Dermis blood vessel endothelial cell (primary cell): ENCODE data around the gene MRTFA. TPM values are rescaled to one million over a fixed set of nuclear protein-coding genes. Genes with fewer than 3 reads are reported as not detected.
A peak's percentile ranks its signal among the peaks of the same experiment; 100 is the strongest.
"Not testable (repeated sequence)": the region's sequence is repeated elsewhere in the genome, so short reads cannot be mapped to it uniquely, and the experiment has no call there.

Source experiments
- DNase-seq: peaks from one replicate; pipeline ENCODE4 v3.0.0; 2010
- total RNA-seq: library from RNA; depleted of rRNA; stranded (reverse); fragments of >200 nt; gene quantifications from 2 replicates; pipeline ENCODE4 v1.2.3, GENCODE V29; 2014

Gene MRTFA
- total RNA-seq, 1 donor from 2014 or later: 41.4 TPM

DNA sequence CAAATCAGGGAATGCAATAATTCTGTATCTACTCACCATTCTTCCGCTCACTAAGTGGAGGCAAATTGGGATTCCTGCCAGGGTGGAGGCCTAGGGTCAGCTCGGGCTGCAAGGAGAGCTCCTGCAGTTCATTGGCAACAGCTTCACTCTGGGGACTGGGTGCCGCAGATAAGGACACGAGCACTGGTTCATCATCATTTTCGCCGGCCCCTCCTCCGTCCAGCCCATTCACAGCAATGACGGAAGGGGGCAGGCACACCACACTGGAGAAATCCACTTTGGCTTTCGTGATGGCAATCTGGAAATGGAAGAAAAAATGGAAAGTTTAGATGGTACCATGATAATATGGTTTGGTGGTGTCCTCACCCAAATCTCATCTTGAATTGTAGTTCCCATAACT lies 84.4 kb downstream of the MRTFA start:
- DNase-seq: no peak

DNA sequence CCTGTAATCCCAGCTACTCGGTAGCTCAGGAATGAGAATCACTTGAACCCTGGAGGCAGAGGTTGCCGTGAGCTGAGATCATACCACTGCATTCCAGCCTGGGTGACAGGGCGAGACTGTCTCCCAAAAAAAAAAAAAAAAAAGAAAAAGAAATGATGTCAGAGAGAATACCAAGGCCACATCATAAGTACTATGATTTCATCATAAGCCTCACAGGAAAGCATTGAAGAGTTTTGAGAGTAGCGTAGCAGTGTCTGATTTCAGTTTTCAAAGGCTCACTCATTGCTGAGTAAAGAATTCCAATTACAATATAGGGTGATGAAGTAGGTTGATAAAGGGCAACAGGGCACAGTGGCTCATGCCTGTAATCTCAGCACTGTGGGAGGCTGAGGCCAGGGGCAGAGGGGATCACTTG lies 88.8 kb downstream of the MRTFA start:
- no peak for DNase-seq

DNA sequence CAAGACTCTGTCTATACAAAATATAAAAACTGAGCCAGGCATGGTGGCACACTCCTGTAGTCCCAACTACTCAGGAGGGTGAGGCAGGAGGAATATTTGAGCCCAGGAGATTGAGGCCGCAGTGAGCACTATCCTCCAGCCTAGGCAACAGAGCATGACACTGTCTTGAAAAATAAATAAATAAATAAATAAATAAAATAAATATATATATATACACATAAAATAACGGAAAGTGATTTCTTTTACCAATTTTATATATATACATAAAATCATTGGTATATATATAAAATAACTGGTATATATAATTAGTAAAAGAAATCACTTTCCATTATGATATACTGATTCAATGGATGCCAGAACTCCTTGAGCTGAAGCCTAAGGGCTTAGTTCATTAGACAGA lies 91.8 kb downstream of the MRTFA start:
- DNase-seq: no peak

DNA sequence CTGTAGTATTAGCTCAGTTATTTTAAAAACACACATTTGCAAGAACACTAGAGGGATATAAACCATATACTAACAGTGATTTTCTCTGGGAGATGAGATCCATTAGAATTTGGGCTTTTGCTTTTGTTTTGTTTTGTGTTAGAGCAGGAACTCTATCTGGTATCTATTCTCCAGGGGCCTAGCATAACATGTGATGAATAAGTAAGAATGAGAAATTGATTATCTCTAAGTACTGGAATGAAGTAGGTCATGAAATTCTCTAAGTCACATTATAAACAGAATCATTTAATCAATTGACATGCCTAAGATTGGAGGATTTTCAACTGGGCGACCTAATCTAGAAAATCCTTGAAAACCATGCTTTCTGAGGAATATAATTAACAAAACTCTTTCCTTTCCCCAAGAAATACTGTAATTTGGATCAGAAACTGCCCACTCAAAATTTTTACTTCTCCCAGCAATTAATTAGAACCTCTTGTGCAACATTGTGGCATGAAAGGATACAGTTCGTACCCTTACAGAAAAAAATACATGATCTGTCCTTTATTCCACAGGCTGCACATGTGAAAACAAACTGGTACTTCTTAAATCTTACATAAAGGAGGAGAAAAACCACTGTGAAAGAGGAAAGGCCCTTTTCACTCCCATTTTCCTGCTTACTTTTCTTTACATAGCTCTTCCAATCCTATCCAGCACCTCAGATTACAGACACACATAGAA lies 93.5 kb downstream of the MRTFA start:
- no peak for DNase-seq

DNA sequence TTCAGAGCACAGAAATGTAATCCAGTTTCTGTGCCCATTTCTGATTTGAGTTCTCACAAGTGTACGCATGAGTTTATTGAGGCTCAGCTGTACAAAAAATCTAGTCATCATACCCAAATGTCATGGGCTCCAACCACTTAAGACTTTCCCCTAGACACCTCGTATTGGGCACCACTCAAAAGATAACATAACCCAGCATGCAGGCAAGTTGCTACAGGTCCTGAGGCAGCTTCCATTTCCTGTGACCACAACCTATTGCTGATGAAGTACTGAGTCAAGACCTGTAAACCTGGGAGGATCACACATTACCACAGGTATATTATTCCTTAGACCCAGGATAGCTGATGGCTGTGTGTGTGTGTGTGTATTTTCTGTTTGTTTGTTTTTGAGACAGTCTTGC lies 95.2 kb downstream of the MRTFA start:
- no peak for DNase-seq

DNA sequence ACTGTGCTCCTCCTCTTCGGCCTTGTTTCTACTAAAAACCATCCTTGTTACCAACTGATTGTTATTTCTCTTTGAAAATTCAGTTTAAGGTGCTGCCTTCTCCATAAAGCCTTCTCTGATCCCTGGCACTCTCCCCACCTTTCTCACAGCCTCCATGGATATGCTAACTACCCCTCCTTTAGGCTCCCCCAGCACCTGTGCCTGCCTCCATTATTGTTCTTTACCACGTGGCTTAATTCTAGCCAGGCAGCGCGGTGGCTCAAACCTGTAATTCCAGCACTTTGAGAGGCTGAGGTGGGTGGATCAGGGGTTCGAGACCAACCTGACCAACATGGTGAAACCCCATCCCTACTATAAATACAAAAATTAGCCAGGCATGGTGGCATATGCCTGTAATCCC lies 96.3 kb downstream of the MRTFA start:
- no peak for DNase-seq

DNA sequence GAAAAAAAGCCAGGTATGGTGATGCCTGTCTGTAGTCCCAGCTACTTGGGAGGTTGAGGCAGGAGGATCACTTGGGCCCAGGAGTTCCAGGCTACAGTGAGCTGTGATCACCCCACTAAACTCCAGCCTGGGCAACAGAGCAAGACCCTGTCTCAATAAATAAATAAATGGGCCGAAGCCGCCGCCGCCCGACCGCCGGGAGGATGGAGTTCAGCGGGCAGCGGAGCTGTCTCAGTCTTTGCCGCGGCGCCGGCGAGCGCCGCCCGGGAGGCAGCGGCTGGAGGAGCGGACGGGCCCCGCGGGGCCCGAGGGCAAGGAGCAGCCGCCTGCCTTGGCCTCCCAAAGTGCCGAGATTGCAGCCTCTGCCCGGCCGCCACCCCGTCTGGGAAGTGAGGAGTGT lies 100.4 kb downstream of the MRTFA start:
- not testable (repeated sequence) for DNase-seq

DNA sequence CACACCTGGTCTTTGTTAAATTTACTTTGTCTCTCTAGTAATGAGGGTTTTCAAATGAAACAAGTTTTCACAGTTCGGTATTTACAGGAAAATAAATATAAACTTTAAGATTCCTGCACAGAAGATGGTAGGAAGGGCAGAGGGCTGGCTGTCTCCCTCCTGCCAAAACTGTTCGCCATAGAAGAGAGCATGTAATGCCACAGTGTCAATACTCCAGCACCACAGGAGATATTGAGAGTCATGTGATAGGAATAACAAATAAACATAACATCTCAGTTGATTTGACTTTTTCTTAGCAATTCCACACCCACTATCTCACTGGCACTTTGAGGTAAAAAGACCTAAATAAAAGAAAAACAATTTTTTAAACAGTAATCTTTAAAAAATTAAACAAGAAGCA lies 100.9 kb downstream of the MRTFA start:
- DNase-seq: no peak

DNA sequence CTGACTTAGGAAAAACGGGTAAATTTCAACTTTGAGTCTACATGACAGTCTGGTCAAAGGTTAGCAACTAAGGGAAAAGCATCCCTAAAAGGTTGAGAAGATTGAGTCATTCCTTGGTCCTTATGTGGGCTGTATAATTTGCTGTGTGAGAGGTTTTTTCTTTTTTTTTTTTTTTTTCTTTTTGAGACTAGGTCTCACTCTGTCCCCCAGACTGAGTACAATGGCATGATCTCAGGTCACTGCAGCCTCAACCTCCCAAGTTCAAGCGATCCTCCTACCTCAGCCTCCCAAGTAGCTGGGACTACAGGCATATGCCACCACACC lies 101.4 kb downstream of the MRTFA start:
- no peak for DNase-seq

DNA sequence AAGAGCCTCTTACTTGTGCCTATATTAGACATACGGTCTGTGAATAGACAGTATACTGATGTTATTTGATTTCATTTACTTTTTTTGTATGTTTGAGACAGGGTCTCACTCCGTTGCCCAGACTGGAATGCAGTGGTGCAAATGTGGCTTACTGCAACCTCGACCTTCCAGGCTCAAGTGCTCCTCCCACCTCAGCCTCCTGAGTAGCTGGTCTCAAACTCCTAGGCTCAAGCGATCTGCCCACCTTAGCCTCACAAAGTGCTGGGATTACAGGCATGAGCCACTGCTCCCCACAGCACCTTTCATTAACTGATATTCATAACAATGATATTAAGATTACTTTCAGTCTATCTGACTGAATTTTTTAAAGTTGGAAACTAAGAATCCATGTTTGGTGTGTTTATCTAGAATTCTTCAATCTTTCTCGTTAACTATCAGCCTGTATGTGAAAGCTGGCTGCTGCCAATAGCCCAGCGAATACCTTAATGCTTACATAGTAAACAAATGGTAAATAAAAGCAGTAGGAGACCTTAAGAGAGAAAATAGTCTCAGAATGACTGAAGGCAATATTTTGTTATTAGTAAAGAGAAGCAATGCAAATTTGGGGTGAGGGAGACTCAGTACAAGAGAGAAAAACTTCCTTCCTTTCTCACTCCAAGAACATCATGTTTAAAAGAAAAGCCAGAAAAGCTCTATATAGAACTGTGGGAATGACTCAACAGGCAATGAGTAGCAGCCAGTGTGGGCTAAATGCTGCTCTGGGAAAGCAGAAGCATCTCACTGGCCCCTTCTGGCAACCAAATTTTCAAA lies 101.9 kb downstream of the MRTFA start:
- peak; percentile 33 for DNase-seq

DNA sequence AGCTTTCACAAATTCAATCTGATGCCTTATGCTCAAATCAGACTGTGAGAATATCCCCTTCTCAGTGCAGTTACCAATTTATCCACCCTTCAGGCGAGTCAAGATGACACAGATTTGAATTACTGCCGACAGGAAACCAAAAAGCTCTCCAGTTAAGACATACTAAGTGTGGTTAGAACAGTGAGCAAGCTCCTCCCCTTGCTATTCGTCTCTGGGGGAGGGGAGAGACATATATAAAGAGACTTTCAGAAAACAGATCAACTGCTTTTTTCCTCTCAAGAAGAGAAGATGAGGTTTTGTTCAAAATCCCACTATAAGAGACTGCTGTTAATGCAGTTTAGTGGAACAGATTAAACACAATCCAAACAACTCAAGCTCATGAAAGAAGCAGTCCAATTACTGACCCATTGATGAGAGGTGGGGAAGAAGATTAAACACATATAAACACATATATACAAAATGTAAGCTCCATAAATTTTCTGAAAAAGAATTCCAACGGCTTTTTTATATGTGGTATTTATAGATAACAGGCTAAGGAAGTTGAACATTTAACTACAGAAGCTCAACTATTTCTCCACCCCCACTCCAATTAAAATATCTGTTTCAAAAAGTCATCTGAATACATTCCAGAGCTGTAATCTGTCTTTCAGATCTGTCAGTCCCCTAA lies 102.7 kb downstream of the MRTFA start:
- peak; percentile 44 for DNase-seq

DNA sequence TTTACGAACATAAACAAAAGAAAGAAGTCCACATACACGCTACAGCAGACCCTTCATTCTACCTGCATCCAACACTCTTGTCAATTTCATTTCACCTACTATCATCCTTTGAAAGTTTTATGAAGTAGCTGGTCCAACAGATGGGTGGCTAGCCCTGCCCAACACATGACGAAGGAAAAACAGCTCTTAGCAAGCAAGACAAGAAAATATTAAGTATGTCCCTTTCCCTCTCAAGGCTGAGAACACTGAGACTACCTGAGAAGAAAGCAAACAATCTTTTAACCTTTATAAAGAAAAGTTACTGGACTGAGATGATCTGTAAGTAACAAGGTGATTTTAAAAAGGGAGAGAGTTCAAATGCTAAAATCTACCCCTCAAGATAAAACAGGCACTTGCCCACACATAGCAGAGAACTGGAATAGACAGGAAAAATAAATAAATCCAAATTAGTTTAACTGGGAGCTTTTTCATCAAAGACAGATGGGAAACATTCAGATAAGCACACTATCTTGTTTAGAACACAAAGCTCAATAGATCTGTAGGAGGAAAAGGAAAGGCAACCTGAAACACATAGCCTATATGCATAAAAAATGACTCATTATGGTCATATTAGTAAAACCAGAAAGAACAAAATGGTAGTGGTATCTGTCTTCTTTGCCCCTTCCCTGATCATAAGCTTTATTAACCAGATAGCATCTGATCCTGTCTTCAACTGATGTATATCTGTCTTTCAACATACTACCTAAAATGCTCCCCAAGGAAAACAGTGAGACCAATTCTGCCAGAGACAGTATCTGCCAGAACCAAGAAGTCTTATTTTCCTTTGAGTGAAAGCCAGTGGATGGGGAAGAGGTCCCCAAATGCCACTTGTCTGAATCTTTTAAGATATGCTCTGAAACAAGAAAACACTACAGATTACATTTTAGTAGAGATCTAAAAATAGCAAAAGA lies 104.3 kb downstream of the MRTFA start:
- DNase-seq: no peak

DNA sequence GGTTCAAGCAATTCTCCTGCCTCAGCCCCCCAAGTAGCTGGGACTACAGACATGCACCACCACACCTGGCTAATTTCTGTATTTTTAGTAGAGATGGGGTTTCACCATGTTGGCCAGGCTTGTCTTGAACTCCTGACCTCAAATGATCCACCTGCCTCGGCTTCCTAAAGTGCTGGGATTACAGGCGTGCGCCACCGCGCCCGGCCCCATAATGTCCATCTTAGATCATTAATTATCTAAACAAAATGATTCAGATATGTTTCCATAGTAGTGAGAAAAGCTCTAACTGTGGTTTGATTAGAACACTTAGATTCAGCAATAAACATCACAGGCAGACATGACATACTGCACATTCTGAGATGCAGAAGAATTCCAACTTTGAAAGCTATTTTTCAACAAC lies 106.1 kb downstream of the MRTFA start:
- not testable (repeated sequence) for DNase-seq

DNA sequence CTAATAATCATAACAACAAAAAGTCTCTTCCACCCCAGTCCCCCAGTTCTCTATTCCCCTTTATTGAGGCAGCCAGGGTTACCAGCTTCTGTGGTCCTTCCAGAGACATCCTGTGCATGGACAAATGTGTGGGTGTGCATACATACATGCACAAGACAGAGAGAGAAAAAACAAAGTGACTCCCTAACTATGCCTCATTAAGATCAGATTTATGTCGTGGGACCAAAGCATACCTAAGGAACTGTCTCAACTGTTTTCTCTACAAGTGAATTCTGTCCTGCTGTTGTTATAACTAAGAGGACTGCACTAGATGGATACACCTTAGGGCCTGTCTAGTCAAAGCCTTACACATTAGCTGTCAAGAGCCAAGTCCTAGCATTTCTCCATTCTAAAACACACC lies 106.7 kb downstream of the MRTFA start:
- no peak for DNase-seq

DNA sequence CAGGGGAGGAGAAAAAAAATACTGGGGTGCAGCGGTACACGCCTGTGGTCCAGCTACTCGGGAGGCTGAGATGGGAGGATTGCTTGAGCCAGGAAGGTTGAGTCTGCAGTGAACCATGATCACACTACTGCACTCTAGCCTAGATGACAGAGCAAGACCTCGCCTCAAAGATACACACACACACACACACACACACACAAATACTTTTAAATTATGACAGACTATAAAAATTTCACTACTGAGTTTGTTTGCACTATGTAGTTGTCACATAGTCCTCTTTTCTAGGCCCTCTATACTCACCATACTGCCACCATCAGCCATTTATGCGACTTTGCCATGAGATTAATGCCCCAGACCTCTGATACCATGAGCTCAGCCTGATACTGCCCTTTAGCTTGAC lies 109.6 kb downstream of the MRTFA start:
- DNase-seq: no peak

DNA sequence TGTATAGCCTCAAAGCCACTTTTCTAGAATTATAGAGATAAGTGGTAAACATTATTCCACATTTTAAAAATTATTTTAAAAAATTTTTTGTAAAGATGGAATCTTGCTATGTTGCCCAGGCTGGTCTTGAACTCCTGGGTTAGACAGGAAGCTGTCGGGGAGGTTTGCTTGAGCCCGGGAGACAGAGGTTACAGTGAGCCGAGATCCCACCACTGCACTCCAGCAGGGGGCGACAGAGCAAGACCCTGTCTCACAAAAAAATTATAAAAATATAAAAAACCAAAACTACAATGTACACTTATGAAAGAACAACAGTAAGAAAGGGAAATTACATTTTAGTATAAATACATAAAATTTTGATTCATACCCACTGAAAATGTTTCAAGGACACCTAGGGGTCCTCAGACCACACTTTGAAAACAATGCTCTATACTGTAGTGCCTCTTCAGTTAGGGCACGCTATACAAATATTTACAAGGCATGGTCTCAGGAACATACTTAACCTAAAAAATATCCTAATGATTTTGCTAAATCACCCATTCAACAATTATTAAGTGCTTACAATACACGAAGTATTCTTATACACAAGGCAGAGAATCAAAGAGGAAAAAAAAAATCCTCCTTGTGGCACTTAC lies 111.2 kb downstream of the MRTFA start:
- DNase-seq: peak; percentile 75

DNA sequence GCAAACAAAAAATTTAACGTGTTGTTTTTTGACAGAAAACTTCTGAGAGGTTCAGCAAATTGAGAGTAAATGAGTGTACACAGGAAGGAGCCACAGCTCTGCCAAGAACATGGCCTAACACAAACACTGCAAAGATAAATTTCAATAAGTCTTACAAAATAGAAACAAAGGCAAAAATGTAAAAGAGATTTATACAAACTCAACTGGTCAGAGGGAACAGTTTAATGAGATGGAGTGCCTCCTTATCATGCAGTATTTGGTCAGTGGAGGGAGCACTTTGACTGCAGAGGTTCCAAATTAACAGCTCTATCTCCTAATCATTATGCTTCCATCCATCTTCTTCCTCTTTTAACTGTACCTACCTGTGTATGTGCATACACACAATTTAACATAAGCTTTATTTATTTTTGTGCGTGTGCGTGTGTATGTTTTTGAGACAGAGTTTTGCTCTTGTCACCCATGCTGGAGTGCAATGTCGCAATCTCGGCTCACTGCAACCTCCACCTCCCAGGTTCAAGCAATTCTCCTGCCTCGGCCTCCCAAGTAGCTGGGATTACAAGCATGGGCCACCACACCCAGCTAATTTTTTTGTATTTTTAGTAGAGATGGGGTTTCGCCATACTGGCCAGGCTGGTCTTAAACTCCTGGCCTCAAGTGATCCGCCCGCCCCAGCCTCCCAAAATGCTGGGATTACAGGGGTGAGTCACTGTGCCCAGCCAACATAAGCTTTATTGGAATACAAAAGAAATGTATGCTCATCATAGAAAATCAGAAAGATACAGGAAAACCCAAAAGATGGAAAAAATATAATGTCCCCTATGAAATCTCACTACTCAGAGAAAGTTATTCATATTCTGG lies 111.9 kb downstream of the MRTFA start:
- DNase-seq: peak; percentile 10

DNA sequence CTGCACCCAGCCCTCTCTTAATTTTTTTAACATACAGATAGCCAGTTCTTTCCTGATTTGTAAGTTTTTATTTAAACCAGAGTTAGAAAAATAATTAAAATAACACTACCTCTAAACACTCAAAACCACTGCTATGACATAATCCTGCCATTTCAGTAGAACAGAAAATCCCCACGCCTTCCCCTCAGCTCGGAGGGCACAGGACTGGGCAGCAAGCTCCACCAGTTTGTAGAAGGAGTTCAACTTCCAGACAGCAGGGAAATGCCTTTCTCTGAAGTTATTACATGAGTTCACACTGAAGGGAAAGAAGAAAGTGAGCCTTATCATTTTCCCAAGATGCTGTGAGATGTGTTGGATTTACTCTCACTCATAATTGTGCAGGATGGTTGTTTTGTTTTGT lies 114.4 kb downstream of the MRTFA start:
- no peak for DNase-seq

DNA sequence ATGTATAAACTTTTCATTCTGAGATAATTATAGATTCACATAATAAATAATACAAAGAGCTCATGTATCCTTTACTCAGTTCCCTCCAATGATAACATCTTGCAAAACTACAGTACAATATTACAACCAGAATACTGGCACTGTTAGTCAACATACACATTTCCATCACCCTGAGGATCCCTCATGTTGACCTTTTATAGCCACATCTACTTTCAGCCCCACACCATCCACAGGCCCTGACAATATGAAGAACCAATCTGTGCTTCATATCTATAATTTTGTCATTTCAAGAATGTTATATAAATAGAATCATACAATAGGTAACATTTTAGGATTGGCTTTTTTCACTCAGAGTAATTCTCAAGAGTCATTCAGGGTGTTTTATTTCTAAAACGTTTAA lies 115.5 kb downstream of the MRTFA start:
- DNase-seq: no peak

DNA sequence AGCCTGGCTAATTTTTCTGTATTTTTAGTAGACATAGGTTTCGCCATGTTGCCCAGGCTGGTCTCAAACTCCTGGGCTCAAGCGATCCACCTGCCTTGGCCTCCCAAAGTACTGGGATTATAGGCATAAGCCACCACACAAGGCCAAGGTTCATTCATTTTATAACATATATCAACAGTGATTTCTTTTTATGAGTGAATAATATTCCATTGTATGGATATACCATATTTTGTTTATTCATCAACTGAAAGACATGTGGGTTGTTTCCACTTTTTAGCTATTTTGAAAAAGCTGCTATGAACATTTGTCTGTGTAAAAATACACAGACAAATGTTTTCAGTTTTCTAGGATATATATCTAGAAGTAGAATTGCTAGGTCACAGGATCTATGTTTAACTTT lies 116.0 kb downstream of the MRTFA start:
- no peak for DNase-seq

DNA sequence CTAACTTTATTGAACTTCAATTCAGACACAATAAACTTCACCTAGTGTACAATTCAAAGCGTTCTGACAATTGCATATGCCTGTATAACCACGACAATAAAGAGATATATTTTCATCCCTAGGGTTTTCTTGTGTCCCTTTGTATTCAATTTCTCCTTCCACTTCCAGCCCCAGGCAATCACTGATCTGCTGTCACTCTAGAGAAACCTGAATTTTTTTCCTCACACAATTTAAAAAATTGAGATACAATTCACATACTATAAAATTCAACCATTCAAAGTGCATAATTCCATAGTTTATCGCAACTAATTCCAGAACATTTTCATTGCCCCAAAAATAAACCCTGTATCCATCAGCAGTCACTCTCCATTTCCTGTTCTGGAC lies 116.6 kb downstream of the MRTFA start:
- no peak for DNase-seq
